Stomach (tissue), 4 donors: ENCODE results near the gene TXNDC12.

ENCODE experiments used
- POLR2A ChIP-seq, 4 donors: fragments of 450-650 bp; IDR thresholded peaks; one replicate each; pipeline ENCODE4 v1.6.1; 2016; ENCODE audit warnings: antibody characterized with exemption in 4 of 4, control low read depth in 2 of 4, mild to moderate bottlenecking in 1 of 4, moderate library complexity in 1 of 4
- TF ChIP-seq, protein P1 (sequence below), 7 experiments: fragments of 450-650 bp in 4 of 7; fragments of 200-600 bp in 3 of 7; sonication (generic) in 3 of 7; IDR thresholded peaks; one replicate each; pipeline ENCODE4 v1.5.1; 2016 to 2019; ENCODE audit warnings: antibody characterized with exemption in 7 of 7, control low read depth in 2 of 7, mild to moderate bottlenecking in 1 of 7

DNA sequence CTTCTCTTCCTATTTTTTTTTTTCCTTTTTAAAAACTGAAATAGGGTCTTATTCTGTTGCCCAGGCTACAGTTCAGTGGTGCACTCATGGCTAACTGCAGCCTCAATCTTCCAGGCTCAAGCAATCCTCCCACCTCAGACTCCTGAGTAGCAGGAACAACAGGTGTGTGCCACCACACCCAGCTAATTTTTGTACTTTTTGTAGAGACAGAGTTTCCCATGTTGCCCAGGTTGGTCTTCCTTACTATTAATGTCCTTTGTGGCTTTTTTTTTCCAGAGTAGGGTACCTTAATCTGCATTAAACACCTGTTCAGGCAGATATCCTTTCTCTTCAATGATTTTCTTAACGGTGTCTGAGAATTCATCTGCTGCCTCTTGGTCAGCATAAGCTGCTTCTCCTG, 17.1 kb downstream of the TXNDC12 start:
- TF ChIP-seq, protein P1, sequence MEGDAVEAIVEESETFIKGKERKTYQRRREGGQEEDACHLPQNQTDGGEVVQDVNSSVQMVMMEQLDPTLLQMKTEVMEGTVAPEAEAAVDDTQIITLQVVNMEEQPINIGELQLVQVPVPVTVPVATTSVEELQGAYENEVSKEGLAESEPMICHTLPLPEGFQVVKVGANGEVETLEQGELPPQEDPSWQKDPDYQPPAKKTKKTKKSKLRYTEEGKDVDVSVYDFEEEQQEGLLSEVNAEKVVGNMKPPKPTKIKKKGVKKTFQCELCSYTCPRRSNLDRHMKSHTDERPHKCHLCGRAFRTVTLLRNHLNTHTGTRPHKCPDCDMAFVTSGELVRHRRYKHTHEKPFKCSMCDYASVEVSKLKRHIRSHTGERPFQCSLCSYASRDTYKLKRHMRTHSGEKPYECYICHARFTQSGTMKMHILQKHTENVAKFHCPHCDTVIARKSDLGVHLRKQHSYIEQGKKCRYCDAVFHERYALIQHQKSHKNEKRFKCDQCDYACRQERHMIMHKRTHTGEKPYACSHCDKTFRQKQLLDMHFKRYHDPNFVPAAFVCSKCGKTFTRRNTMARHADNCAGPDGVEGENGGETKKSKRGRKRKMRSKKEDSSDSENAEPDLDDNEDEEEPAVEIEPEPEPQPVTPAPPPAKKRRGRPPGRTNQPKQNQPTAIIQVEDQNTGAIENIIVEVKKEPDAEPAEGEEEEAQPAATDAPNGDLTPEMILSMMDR (IDR thresholded peaks at IDR 0.05) = no peak
- no peak for TF ChIP-seq POLR2A (IDR thresholded peaks at IDR 0.05)
